GM10266 (cell line): Measurements from ENCODE around the gene FGFRL1.

Experiments
- DNase-seq: peaks from one replicate; pipeline ENCODE4 v3.0.0; 2012; ENCODE audit errors: extremely low spot score
- TF ChIP-seq, protein P1 (sequence below): IDR thresholded peaks from 2 replicates; pipeline ENCODE4 v1.5.1; 2012; ENCODE audit warnings: mild to moderate bottlenecking, low read depth; ENCODE audit not compliant: control insufficient read depth, insufficient read depth; ENCODE audit errors: missing control alignments

FGFRL1 gene

GRCh38 chr4:991451-992296 lies 19.8 kb upstream of the FGFRL1 start:
- DNase-seq, result no peak
- TF ChIP-seq, protein P1, sequence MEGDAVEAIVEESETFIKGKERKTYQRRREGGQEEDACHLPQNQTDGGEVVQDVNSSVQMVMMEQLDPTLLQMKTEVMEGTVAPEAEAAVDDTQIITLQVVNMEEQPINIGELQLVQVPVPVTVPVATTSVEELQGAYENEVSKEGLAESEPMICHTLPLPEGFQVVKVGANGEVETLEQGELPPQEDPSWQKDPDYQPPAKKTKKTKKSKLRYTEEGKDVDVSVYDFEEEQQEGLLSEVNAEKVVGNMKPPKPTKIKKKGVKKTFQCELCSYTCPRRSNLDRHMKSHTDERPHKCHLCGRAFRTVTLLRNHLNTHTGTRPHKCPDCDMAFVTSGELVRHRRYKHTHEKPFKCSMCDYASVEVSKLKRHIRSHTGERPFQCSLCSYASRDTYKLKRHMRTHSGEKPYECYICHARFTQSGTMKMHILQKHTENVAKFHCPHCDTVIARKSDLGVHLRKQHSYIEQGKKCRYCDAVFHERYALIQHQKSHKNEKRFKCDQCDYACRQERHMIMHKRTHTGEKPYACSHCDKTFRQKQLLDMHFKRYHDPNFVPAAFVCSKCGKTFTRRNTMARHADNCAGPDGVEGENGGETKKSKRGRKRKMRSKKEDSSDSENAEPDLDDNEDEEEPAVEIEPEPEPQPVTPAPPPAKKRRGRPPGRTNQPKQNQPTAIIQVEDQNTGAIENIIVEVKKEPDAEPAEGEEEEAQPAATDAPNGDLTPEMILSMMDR, result no peak

GRCh38 chr4:992297-993110 lies 18.9 kb upstream of the FGFRL1 start:
- TF ChIP-seq, protein P1, result no peak

GRCh38 chr4:993111-994029 lies 18.1 kb upstream of the FGFRL1 start, which contains the start of gene SLC26A1:
TSS of gene SLC26A1 (minus strand) at chr4:993404. CDS start at chr4:991703, 1,701 bp downstream.
- TF ChIP-seq, protein P1, result no peak
- DNase-seq, result no peak

More at GRCh38 chr4:992297-993110, 18.9 kb upstream of the FGFRL1 start:
- no peak for DNase-seq

DNA sequence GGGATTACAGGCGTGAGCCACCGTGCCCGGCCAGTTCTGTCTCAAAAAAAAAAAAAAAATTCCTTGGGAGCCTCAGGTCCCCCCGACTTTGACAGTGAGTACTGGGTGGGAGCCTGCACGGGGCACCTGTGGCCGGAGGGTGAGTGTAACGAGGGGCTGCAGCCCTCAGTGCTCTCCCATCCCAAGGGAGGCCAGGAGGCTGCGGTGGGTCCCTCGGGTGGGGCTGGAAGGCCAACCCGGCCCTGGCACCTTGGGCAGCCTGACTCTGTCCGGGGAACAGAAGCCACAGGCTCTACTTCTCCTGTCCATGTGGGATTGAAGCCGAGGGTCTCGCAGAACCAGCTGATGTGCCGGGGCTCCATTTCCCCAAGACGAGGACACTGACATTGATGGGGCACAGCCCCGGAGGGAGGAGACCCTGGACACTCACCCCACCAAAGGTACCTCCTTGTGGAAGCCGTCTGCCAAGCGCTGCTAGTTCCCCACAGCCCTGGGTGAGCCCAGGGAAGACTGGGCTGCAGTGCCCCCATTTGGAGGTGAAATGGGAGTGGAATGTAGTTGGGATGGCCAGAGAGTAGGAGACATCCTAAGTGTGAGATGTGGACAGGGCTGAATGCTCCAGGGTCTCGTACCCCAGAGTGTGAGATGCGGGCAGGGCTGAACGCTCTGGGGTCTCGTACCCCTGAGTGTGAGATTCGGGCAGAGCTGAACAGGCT lies 16.0 kb upstream of the FGFRL1 start:
- TF ChIP-seq, protein P1, result no peak
- no peak for DNase-seq

DNA sequence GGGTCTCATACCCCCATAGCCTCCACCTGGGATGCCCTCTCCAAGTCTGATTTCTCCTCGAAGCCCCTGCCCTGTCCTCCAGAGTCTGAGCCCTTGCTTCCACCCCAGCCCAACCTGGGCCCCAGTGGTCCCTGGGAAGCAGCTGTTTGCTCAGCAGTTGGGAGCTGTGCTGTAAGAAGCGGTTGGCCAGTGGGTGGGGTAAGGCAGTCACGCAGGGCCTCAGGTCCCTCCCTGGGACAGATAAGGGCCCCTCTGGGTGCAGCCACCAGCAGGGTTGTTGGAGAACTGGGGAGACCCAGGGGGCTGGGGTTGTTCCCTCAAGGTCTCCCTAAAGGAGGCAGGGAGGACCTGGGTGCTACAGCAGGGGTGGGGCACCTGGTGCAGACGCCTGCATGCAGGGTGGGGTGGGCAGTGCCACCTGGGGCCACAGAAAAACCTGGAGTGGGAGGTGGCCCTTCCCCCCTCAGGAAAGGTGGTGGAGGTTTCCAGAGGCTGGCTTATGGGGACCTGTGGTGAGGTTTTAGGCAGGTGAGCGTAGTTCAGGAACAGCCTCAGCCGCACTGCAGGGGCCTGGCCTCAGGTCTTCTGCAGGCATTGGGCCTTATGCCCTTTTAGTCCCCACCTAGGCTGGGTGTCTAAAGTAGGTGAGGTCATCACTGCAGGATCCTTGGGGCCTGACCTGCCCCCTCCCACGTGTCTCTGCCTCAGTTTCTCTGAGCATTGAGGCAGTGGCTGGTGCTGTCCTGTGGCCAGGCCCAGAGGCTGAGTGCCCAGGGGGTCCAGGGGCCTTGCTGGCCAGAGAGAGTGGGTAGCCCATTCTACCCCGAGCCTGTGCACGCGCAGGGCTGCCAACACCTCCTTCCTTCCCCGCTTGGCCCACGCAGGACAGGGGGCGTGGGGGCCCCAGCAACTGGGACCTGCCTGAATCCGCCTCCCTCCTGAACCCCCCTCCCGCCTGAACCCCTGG lies 15.1 kb upstream of the FGFRL1 start:
- TF ChIP-seq, protein P1, result no peak
- no peak for DNase-seq
